GM21529 (cell line): ENCODE data around the gene COL27A1.
"Not testable (repeated sequence)": the region's sequence is repeated elsewhere in the genome, so short reads cannot be mapped to it uniquely, and the experiment has no call there.

Experiments
- ATAC-seq: cut with Tn5 transposase; IDR thresholded peaks from one replicate; pipeline ENCODE4 v1.9.1; 2021; ENCODE audit not compliant: unreplicated experiment

The COL27A1 gene

GRCh38 chr9:114331229-114332195, 176.2 kb downstream of the COL27A1 start:
- ATAC-seq = not testable (repeated sequence)

GRCh38 chr9:114332474-114333040, 177.2 kb downstream of the COL27A1 start:
- not testable (repeated sequence) for ATAC-seq

- ATAC-seq = not testable (repeated sequence)
Measured at GRCh38 chr9:114333718-114334117, 178.4 kb downstream of the COL27A1 start.

GRCh38 chr9:114334490-114334889, 179.2 kb downstream of the COL27A1 start:
- ATAC-seq = no peak

GRCh38 chr9:114335745-114336144, 180.4 kb downstream of the COL27A1 start:
- ATAC-seq = no peak

GRCh38 chr9:114336157-114336556, 180.8 kb downstream of the COL27A1 start:
- ATAC-seq = no peak

- ATAC-seq = no peak
Measured at GRCh38 chr9:114336699-114337395, 181.5 kb downstream of the COL27A1 start.

GRCh38 chr9:114338187-114338586, 182.8 kb downstream of the COL27A1 start:
- no peak for ATAC-seq

- peak; percentile 77 for ATAC-seq
Measured at GRCh38 chr9:114339130-114339908, 184.0 kb downstream of the COL27A1 start.

- no peak for ATAC-seq
Measured at GRCh38 chr9:114341152-114341830, 186.0 kb downstream of the COL27A1 start.

- no peak for ATAC-seq
Measured at GRCh38 chr9:114341991-114342390, 186.7 kb downstream of the COL27A1 start.

- no peak for ATAC-seq
Measured at GRCh38 chr9:114342755-114343440, 187.6 kb downstream of the COL27A1 start.

- no peak for ATAC-seq
Measured at GRCh38 chr9:114343471-114344187, 188.3 kb downstream of the COL27A1 start.

- no peak for ATAC-seq
Measured at GRCh38 chr9:114344188-114344566, 188.8 kb downstream of the COL27A1 start.

GRCh38 chr9:114344692-114345091, 189.4 kb downstream of the COL27A1 start:
- no peak for ATAC-seq

- no peak for ATAC-seq
Measured at GRCh38 chr9:114345493-114346065, 190.2 kb downstream of the COL27A1 start.

- no peak for ATAC-seq
Measured at GRCh38 chr9:114346146-114346545, 190.8 kb downstream of the COL27A1 start.

- ATAC-seq = no peak
Measured at GRCh38 chr9:114347675-114348074, 192.3 kb downstream of the COL27A1 start.
